Calu3 (cell line): Measurements from ENCODE around the gene ACTBL2. TPM values are rescaled to one million over a fixed set of nuclear protein-coding genes. Genes with fewer than 3 reads are reported as not detected.
"Not testable (repeated sequence)": the region's sequence is repeated elsewhere in the genome, so short reads cannot be mapped to it uniquely, and the experiment has no call there.

Experiments used
- BruUV-seq: library from RNA; stranded (reverse); fragments of 400-500 nt; replicated peaks from 2 replicates; lab custom pipeline; 2021; lab: Mats Ljungman, UMichigan
- CTCF ChIA-PET: fragments of 300-600 bp; sonication (Branson Sonifier 250); formaldehyde crosslinking; loops from one replicate; lab custom pipeline; 2022; ENCODE audit warnings: antibody characterized with exemption; lab: Charles Lee
- DNase-seq: peaks from one replicate; pipeline ENCODE4 v3.0.0; 2022
- H3K27ac Mint-ChIP-seq: one replicate; pipeline ENCODE4 v1.8.0; 2022; ENCODE audit warnings: mixed read lengths; ENCODE audit not compliant: unreplicated experiment
- H3K27me3 Mint-ChIP-seq: one replicate; pipeline ENCODE4 v1.8.0; 2022; ENCODE audit warnings: mixed read lengths; ENCODE audit not compliant: unreplicated experiment
- H3K36me3 Mint-ChIP-seq: one replicate; pipeline ENCODE4 v1.8.0; 2022; ENCODE audit warnings: mild to moderate bottlenecking, moderate library complexity, mixed read lengths; ENCODE audit not compliant: insufficient read depth, unreplicated experiment
- H3K4me1 Mint-ChIP-seq: one replicate; pipeline ENCODE4 v1.8.0; 2022; ENCODE audit warnings: mild to moderate bottlenecking, low read depth, mixed read lengths; ENCODE audit not compliant: unreplicated experiment
- H3K4me3 Mint-ChIP-seq: one replicate; pipeline ENCODE4 v1.8.0; 2022; ENCODE audit warnings: mild to moderate bottlenecking, low read depth, moderate library complexity, mixed read lengths; ENCODE audit not compliant: unreplicated experiment
- H3K9me3 Mint-ChIP-seq: one replicate; pipeline ENCODE4 v1.8.0; 2022; ENCODE audit warnings: low read depth, mixed read lengths; ENCODE audit not compliant: unreplicated experiment
- CTCF ChIP-seq: fragments of 200-600 bp; IDR thresholded peaks from one replicate; pipeline ENCODE4 v1.8.0; 2022; ENCODE audit warnings: antibody characterized with exemption; ENCODE audit not compliant: unreplicated experiment
- intact Hi-C: fragments of 100-400 bp; cut with micrococcal nuclease; formaldehyde crosslinking; loops from one replicate; pipeline ENCODE4 v1.10.0; 2022; ENCODE audit not compliant: unreplicated experiment
- total RNA-seq: library from RNA; stranded (reverse); gene quantifications from 2 replicates; pipeline ENCODE4 v1.2.3, GENCODE V29; 2022

Gene ACTBL2
- total RNA-seq, 1 experiment from 2014 or later: 0.45 TPM

- Mint-ChIP-seq H3K4me3 (no peak overlapping the region), H3K9me3 (peaks cover 2% of the 10 kb centered on the region), H3K27me3 (no peaks in the 10 kb centered on the region), H3K36me3 (no peaks in the 10 kb centered on the region), H3K27ac (no peak overlapping the region), H3K4me1 (no peaks in the 10 kb centered on the region)
- no TSS peak for BruUV-seq
- no peak for TF ChIP-seq CTCF
- intact Hi-C loops: no loop called here
- CTCF ChIA-PET: no interaction called here
- DNase-seq: no peak
Observed at GRCh38 chr5:57524348-57525060, 41.9 kb upstream of the ACTBL2 start.

- H3K27ac Mint-ChIP-seq, DNase-seq, H3K4me3 Mint-ChIP-seq, H3K27me3 Mint-ChIP-seq, CTCF ChIA-PET, H3K36me3 Mint-ChIP-seq, intact Hi-C loops, BruUV-seq, H3K9me3 Mint-ChIP-seq, H3K4me1 Mint-ChIP-seq: not testable (repeated sequence)
Observed at GRCh38 chr5:57522477-57522876, 39.9 kb upstream of the ACTBL2 start.

GRCh38 chr5:57518415-57518814 is 35.8 kb upstream of the ACTBL2 start:
- H3K4me3 Mint-ChIP-seq, intact Hi-C loops, DNase-seq, CTCF ChIA-PET, H3K27ac Mint-ChIP-seq, H3K36me3 Mint-ChIP-seq, H3K4me1 Mint-ChIP-seq, H3K27me3 Mint-ChIP-seq, BruUV-seq: not testable (repeated sequence)
- H3K9me3 Mint-ChIP-seq: peaks cover 13% of the 10 kb centered on the region

- CTCF ChIA-PET: no interaction called here
- H3K27ac Mint-ChIP-seq: no peak overlapping the region
- peaks cover 13% of the 10 kb centered on the region for H3K9me3 Mint-ChIP-seq
- H3K4me3 Mint-ChIP-seq: no peak overlapping the region
- no peak for DNase-seq
- H3K4me1 Mint-ChIP-seq: no peaks in the 10 kb centered on the region
- no TSS peak for BruUV-seq
- H3K27me3 Mint-ChIP-seq: no peaks in the 10 kb centered on the region
- no peak for TF ChIP-seq CTCF
- H3K36me3 Mint-ChIP-seq: no peaks in the 10 kb centered on the region
- intact Hi-C loops: no loop called here
Observed at GRCh38 chr5:57517250-57517649, 34.6 kb upstream of the ACTBL2 start.

- Mint-ChIP-seq H3K4me1 (no peaks in the 10 kb centered on the region), H3K27me3 (no peaks in the 10 kb centered on the region), H3K27ac (no peak overlapping the region), H3K36me3 (no peaks in the 10 kb centered on the region), H3K9me3 (peaks cover 11% of the 10 kb centered on the region), H3K4me3 (no peak overlapping the region)
- no peak for TF ChIP-seq CTCF
- BruUV-seq: no TSS peak
- CTCF ChIA-PET: interaction anchor here (0.7 to 0.8 kb wide), 2 partner anchors 20 to 566 kb away, joined by 4 read pairs; no protein-coding TSS in a partner anchor
- DNase-seq: no peak
- intact Hi-C loops: no loop called here
Observed at GRCh38 chr5:57513785-57514184, 31.2 kb upstream of the ACTBL2 start.
